Osteocyte (in vitro differentiated cells): ENCODE data around the gene GPR3. TPM values are rescaled to one million over a fixed set of nuclear protein-coding genes. Genes with fewer than 3 reads are reported as not detected.

Source experiments
- DNase-seq: peaks from one replicate; pipeline ENCODE4 v3.0.0; 2021; ENCODE audit warnings: mixed read lengths; ENCODE audit not compliant: unreplicated experiment; ENCODE audit errors: extremely low spot score
- H3K27ac Mint-ChIP-seq: one replicate; pipeline ENCODE4 v1.8.0; 2021; ENCODE audit warnings: mild to moderate bottlenecking, mixed read lengths; ENCODE audit not compliant: unreplicated experiment
- H3K27me3 Mint-ChIP-seq: one replicate; pipeline ENCODE4 v1.8.0; 2021; ENCODE audit warnings: mixed read lengths; ENCODE audit not compliant: unreplicated experiment
- H3K36me3 Mint-ChIP-seq: one replicate; pipeline ENCODE4 v1.8.0; 2021; ENCODE audit warnings: mixed read lengths; ENCODE audit not compliant: unreplicated experiment
- H3K4me1 Mint-ChIP-seq: one replicate; pipeline ENCODE4 v1.8.0; 2021; ENCODE audit warnings: mixed read lengths; ENCODE audit not compliant: unreplicated experiment
- H3K4me3 Mint-ChIP-seq: one replicate; pipeline ENCODE4 v1.8.0; 2021; ENCODE audit warnings: mild to moderate bottlenecking, moderate library complexity, mixed read lengths; ENCODE audit not compliant: unreplicated experiment
- H3K9me3 Mint-ChIP-seq: one replicate; pipeline ENCODE4 v1.8.0; 2021; ENCODE audit warnings: mixed read lengths; ENCODE audit not compliant: unreplicated experiment
- total RNA-seq: library from RNA; stranded (reverse); gene quantifications from 2 replicates; pipeline ENCODE4 v1.2.1, GENCODE V29; 2021
- TF ChIP-seq, protein P1 (sequence below): fragments of 200-600 bp; sonication (generic); IDR thresholded peaks from 2 replicates; pipeline ENCODE4 v1.5.0; 2021; ENCODE audit warnings: antibody characterized with exemption, mild to moderate bottlenecking, moderate library complexity

Gene GPR3
- total RNA-seq, 1 donor from 2014 or later = 0.56 TPM

DNA sequence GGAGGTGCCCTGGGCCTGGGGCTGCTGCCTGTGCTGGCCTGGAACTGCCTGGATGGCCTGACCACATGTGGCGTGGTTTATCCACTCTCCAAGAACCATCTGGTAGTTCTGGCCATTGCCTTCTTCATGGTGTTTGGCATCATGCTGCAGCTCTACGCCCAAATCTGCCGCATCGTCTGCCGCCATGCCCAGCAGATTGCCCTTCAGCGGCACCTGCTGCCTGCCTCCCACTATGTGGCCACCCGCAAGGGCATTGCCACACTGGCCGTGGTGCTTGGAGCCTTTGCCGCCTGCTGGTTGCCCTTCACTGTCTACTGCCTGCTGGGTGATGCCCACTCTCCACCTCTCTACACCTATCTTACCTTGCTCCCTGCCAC lies 1.8 kb downstream of the GPR3 start:
- no peaks in the 10 kb centered on the region for H3K9me3 Mint-ChIP-seq
- no peak for DNase-seq
- H3K27ac Mint-ChIP-seq = no peak overlapping the region
- peak overlapping the region; percentile 49 for H3K4me3 Mint-ChIP-seq
- H3K4me1 Mint-ChIP-seq = peaks cover 24% of the 10 kb centered on the region
- peaks cover 7% of the 10 kb centered on the region for H3K27me3 Mint-ChIP-seq
- TF ChIP-seq, protein P1, sequence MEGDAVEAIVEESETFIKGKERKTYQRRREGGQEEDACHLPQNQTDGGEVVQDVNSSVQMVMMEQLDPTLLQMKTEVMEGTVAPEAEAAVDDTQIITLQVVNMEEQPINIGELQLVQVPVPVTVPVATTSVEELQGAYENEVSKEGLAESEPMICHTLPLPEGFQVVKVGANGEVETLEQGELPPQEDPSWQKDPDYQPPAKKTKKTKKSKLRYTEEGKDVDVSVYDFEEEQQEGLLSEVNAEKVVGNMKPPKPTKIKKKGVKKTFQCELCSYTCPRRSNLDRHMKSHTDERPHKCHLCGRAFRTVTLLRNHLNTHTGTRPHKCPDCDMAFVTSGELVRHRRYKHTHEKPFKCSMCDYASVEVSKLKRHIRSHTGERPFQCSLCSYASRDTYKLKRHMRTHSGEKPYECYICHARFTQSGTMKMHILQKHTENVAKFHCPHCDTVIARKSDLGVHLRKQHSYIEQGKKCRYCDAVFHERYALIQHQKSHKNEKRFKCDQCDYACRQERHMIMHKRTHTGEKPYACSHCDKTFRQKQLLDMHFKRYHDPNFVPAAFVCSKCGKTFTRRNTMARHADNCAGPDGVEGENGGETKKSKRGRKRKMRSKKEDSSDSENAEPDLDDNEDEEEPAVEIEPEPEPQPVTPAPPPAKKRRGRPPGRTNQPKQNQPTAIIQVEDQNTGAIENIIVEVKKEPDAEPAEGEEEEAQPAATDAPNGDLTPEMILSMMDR = no peak
- H3K36me3 Mint-ChIP-seq = no peaks in the 10 kb centered on the region

DNA sequence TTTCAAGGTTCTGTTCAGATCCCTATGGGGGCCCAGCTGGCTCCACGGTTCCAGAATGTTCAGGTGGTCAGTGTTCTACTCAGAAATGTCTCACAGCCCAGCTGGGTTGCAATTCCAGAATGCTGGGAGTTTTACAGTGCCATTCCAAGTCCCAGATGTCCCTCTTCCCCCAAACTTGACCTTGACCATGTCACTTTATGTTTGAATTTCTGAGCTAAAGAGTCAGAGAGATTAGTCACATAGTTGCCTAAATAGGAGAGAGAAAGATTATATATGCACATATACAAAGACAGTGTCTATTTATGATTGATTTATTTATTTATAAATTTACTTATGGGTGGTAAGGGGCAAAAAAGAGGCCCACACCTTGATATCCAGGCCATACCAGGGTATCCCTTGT lies 2.5 kb downstream of the GPR3 start:
- DNase-seq = no peak
- H3K4me3 Mint-ChIP-seq = no peak overlapping the region
- TF ChIP-seq, protein P1 = no peak
- peaks cover 6% of the 10 kb centered on the region for H3K27me3 Mint-ChIP-seq
- H3K27ac Mint-ChIP-seq = peak overlapping the region; percentile 36
- H3K36me3 Mint-ChIP-seq = no peaks in the 10 kb centered on the region
- H3K9me3 Mint-ChIP-seq = no peaks in the 10 kb centered on the region
- peaks cover 26% of the 10 kb centered on the region for H3K4me1 Mint-ChIP-seq

DNA sequence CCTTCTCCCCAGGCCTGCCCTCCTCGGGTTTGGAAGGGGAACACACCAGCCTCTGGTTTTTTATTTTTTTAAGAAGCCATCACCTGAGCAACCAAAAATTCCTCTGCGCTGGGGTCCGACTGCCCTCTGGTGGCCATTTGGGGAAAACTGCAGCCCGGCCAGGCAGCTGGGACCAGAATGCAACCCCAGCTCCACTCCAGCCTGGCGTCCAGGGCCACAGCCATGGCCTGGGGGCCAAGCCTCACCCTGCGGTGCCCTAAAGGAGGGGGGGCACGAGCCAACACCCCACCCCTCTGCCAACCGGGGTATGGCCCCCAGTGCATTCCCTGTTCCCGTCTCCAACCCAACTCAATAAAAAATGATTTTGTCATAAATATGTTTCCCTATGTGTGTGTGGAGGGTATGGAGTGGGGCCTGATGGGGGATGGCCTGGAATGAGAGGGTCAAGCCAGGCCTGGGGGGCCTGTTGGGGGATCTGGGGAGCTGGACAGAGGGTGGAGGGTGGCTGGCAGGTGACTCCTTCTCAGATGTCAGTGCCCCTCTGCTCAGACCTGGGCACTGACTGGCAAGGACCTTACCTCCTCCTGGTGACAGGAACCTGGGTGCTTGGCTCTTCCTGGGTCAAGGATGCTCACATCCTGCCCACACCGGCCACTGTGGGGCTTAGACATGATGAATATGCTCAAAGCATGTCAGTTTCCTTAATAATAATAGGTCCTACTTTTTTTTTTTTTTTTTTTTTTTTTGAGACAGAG lies 3.2 kb downstream of the GPR3 start:
- Mint-ChIP-seq H3K27me3 (peaks cover 3% of the 10 kb centered on the region), H3K27ac (peak overlapping the region; percentile 36), H3K36me3 (no peaks in the 10 kb centered on the region), H3K4me1 (peaks cover 26% of the 10 kb centered on the region), H3K4me3 (no peak overlapping the region), H3K9me3 (no peaks in the 10 kb centered on the region)
- peak; percentile 91 for DNase-seq
- TF ChIP-seq, protein P1 = peak; percentile 93

DNA sequence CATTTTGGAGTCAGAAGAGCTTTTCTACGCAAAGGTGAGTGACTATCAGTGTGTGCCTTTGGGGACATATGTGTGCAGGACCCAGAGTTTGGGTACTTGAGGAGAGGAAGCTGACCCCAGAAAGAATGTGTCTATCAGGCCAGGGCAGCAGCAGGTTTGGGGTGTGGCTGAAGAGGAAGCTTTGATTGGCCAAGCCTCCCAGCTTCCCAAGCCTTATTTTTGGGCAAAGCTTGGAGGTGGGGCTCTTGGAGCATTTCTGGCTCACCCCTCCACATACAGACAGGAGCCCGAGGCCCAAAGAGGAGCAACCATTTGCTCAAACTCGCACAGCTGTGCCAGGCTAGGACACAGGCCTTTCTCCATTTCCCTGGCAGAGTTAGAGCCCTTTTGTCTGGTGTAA lies 4.7 kb downstream of the GPR3 start:
- peaks cover 26% of the 10 kb centered on the region for H3K4me1 Mint-ChIP-seq
- no peak for DNase-seq
- H3K27ac Mint-ChIP-seq = no peak overlapping the region
- H3K4me3 Mint-ChIP-seq = no peak overlapping the region
- no peaks in the 10 kb centered on the region for H3K9me3 Mint-ChIP-seq
- TF ChIP-seq, protein P1 = no peak
- H3K36me3 Mint-ChIP-seq = no peaks in the 10 kb centered on the region
- H3K27me3 Mint-ChIP-seq = no peaks in the 10 kb centered on the region

DNA sequence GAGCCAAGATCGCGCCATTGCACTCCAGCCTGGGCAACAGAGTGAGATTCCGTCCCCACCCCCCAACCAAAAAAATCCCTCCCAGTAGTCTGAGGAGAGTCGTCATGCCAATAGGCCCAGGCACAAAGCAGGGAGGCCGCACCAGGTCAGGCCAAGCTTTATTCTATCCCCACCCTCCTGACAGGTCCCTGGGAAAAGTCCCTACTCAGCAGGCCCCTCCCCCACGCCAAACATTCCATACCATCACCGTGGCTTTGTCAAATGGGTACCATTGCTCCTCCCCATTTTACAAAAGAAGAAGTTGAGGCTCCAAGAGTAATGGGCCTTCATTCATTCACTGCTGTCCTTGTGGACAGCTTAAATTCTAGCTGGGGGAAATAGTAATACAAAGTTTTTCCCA lies 5.3 kb downstream of the GPR3 start:
- no peaks in the 10 kb centered on the region for H3K9me3 Mint-ChIP-seq
- no peak for DNase-seq
- H3K27me3 Mint-ChIP-seq = no peaks in the 10 kb centered on the region
- H3K4me3 Mint-ChIP-seq = no peak overlapping the region
- H3K4me1 Mint-ChIP-seq = peaks cover 29% of the 10 kb centered on the region
- no peaks in the 10 kb centered on the region for H3K36me3 Mint-ChIP-seq
- no peak overlapping the region for H3K27ac Mint-ChIP-seq
- TF ChIP-seq, protein P1 = no peak
